Inflammatory macrophage treated with lipopolysaccharide for 1 hour (primary cell): ENCODE data around the gene SYNE1.

ENCODE experiments used
- DNase-seq, 2 donors: peaks; one replicate each; pipeline ENCODE4 v3.0.0-alpha.2; 2020 to 2022

SYNE1 gene

DNA sequence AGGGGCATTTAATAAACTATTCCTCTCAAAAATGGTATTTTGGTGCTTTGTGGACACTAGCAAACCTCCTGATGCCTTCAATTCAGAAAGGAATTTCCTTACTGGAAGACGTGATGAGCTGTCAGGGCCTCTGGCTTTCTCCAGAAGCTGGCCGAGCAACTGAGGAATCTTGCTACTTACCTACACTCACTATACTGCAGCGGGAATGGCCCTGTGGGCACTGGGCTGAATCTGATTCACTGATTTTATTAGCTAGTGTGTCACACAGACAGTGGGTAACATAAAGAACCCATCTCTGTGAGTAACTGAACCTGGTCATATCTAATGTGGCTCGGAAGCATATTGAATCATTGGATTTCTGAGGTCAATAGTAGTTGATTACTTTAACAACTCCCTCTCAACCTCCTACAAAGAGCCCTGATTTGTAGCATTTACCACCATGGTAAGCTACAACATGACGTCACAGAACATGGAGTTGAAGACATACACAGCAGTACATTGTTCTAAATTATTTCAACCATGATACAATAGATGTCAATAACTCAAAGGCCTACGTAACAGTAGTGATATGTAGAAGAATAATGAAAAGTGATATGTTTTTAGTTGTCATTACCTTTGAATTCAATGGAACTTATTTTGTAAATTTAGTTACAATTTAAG, 232.1 kb downstream of the SYNE1 start:
- DNase-seq, result no peak

DNA sequence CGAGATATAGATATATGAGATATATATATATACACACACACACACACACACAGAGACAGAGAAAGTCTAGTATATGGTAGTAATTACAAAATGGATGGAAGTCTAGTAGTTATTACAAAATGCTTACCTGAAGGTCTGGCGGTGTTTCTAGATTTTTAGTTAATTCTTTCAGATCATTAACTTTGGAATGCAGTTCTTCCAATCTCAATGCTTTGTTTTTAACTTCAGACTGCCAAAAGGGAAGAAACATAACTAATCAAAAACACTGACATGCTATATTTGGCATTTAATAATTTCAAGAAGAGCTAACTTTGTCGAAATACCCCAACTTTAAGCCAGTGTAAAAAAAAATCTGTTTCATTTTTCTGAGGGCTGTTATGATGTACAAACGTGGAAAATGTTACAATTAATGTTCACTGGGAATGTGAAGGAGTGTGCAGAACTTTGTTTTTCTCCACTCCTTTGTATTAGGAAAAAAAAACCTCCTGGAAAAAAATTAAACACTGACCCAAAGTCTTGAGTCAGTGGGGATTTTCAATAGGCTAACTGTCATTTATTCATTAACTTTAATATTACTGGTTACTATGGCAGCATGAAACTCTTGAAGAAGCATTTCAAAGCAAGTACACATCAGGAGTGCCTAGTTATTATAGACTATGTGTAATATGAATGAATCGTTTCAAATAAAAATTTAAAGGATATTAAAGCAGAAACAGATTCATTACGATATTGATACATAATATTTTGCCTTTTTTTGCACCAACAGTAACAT, 232.9 kb downstream of the SYNE1 start:
- DNase-seq, result no peak

DNA sequence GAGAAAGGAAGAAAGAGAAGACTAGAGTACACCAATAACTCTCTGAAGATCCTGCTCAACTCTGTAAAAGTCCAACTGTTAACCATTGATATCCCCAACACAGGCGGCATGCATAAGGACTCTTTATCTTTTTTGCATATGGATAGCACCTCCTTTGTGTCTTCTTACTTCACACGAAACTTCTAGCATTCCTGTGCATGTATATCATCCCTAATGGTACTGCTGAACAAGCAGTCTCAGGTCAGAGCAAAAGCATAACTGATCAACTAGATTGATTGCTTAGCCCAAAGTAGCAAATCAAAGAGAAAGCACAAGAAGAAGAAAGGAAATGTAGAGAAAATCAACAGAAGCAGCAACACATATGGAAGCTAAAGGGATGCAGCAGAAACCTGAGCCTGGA, 234.4 kb downstream of the SYNE1 start:
- no peak for DNase-seq

DNA sequence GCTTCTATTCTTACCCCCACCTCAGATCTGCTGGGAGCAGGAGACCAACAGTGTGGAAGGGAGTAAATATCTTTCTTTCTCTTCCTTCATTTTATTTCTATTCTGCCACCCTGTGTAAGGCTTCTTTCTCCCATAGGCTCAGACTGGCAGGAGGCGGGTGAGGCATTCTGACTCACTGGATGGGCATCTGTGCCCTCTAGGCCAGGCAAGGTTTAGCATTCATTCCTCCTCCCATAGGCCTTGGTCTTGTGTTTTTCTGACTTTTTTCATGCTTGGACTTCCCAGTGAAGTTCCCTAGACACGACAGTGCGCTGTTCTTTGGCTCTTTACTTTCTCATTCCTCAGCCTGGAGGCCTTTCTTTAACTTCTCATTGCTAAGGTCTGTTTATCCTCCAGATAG, 235.2 kb downstream of the SYNE1 start:
- no peak for DNase-seq

DNA sequence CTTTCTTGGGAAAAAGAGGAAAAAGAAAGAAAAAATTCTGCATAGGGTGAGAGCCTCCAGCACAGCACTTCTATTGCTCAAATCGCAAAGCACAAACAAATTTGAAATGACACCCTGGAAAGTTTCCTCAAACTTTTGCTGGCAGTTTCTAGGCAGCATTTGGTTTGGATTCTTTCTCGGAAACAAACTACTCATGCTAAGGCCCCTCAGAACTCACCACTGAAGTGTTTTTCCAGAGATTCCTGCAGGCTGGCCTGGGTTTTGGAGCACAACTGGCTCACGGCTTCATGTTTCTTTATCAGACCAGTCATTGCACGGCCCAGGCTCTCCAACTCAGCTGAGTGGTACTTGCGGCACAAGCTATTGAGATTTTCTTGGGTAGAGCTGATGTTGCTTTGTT, 237.8 kb downstream of the SYNE1 start:
- no peak for DNase-seq

DNA sequence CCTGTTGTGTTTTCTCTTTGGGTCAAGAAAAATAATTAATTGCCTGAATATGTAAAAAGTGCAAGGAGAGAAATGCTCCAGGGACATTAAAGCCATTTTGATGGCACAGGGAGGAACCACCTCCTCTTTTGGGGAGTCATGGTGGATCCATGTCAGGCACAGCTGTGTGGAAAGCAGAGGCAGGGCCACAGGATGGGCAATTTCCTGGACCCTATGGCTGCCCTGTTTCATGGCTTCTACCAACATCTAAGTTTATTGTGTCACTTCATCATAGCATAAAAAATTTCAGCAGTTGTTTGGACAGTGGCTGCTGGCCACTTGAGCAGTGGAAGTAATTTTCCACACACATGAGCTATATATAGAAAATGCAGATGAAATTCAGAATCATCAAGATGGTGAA, 238.2 kb downstream of the SYNE1 start:
- no peak for DNase-seq

DNA sequence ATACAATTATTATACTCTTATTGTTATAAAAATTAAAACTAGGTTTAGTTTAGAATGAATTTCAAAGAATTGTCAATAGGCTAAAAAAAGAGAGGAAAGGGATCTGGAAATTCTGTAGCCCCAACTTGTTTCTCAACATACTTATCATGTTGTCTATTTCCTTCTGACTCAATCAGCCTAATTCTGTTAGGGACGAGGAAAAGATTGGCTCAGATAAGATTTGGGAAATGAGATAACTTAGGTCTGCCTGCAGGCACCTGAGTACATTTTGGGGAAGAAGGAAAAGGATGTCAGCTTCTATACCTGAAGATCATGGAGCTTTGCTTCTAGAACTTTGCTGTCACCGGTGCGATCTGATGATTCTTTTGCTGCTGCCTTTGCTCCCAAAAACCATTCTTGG, 238.8 kb downstream of the SYNE1 start:
- no peak for DNase-seq

DNA sequence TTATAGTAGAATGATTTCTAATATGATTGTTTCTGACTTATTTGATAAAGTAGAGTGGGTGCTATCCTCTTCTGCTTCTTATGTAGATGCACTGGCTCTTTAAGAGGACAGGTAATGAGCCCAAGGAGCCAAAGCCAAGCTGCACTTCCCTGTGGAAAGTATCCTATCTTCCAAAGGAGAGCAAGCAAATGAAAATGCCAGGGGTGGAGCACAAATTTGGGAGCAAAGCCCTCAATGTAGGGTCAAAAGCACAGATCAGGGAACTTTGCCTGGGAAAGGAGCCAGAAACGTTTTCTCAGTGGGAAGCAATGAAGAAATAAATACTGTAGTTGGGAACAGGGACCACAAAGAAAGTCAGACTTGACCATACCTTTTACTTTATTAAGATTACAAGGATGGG, 242.9 kb downstream of the SYNE1 start:
- DNase-seq, result no peak

DNA sequence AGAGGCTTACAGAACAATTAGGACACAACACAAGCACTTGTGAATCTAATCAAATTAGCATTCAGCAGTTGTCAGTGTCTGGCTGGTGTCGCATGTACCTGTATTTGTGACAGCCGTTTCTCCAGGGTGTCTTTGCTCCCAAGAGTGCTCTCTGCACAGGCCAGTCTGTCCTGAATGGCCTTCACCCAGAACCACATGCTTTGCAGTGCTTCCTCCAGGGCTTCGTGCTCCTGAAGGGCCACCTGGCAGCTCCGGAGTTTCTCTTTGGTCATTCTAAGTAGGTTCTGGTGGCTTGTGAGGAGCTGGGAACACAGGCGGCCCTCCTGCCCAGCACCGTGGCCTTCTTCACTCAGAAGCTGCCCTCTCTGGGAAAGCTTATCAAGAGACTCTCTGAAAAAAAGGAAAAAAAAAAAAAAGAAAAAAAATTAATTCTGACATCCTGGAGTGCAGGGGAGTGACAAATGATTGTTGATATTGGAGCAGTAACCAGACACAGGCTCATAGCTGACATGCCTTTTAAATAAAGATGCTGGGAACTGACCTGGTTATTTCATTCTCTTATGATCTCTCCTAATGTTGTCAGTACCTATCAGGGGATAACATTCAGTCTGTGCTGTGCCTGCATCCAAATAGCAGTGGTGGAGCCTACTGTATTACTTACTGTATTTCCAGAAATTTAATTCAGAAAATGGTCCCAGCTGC, 245.8 kb downstream of the SYNE1 start:
- no peak for DNase-seq

DNA sequence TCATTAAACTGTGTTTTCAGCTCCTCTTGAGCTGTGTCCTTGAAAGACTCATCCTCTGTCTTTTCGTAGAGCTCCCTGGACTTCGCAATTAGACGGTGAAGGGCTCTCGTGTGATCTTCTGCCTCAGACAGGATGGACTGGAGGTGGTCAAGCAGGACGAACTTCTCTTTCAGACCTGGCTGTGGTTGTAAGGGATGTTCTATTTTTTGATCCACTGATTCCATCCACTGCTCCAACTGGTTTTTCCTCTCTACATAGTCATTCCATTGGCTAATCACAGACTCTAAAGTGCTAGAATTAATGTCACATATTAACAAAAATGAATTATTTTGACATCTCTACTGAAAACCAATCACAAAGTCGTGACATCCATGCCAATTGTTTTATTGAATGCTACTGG, 250.1 kb downstream of the SYNE1 start:
- DNase-seq, result no peak

DNA sequence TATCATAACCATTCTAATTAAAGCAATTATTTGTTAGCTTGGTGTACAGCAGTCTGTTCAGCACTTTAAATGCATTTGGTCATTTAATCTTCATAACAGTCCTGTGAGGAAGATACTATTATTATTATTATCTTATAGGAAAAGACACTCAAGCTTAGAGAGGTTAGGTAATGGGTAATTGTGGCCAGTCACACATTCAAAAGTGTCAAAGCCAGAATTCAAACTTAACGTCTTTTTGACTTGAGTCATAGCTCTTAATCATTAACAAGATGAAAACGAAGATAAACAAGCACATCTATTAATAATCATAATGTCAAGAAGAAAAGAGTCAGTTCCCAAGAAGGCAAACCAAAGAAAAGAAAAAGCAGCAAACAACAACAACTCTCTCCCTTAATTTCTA, 251.0 kb downstream of the SYNE1 start:
- DNase-seq, result no peak

DNA sequence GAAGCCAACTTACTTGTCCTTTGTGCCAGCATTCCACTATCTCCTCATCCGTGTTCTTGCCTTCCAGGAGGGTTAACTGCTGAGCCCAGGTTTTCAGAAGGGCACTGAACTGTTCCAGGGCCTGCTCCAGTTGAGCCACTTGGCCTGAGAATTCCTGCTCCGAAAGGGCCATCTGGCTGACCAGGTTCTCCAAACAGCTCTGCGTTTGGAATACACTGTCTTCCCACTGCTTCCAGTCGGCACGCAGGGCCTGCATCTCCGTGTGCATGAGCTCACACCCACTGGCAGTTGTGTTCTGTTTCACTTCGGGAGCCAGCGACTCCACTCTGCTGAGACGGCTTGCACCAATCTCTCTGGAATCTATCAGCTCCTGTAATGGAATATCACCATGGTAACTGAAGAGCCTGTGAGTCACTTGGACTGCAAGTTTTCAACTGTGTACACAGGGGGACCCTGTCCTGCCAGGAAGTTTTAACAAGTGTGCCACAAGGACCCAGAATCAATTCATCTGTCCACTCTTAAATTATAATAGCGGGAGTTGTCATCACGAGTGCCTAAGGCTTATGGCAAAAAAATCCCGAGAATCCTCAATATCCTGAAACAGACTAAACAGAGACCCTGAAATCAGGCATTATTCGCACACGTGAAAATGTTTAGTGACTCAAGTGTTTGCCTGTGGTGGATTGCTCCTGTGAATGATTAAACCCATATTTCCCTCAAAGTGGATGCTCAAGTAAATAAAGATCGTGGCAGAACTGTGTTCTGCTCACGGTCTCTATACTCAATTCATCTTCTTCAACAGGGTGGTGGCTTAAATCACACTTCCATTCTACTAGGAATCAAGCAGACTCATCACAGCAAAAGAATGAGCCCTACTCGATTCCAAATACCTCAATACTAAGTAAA, 255.9 kb downstream of the SYNE1 start:
- DNase-seq, result no peak

DNA sequence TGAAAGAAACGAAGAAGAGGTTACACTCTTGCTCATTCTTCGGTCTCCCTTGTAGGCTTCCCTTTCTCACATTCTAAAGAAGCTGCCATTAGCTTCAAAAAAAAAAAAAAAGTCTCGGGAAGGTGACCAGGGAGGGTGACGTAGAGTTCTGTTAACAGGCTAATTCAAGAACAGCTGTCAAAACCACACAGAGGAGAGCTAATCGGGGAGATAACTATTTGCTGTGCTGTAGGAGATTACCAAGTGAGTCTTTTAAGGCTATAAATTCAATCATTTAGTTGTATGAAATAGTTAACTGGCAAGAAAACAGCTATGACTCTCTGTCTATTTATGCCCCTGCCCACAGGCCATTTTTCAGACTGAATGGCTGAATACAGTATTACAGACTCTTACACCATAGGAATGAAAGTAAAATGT, 256.8 kb downstream of the SYNE1 start:
- no peak for DNase-seq

DNA sequence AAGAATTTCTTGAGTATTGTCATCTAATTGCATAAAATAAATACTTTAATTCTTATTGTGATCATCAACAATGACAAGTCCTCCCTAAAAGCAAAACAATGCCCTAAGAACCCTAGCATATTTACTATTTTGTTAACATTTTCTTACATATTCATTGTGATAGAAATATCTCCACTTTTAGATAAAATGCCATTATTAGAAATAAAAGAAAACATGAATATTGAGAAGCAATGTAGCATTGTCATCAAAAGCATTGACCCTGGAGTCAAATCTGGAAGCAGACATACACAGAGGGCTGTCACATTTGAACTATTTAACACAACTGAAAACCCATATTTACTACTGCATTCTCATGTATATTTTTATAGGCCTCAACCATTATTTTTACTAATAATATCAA, 257.7 kb downstream of the SYNE1 start:
- no peak for DNase-seq

DNA sequence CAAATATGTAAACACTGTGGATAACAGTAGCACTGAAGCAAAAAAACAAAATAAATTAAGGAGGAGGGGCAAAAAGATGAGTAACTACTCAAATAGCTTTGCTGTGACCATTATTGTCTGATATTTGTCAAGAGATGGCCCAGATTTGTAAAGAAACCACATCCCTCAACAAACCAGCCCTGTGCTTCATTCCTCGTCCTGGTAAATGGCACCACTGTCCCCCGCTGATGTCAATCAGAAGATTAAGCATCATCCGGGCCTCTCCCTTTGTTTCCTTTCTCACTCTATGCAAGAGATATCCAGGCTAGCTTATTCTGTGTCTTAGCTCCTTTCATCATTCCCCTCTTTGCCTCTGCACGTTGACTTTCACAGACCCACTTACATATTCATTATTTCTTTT, 259.0 kb downstream of the SYNE1 start:
- DNase-seq, result no peak

DNA sequence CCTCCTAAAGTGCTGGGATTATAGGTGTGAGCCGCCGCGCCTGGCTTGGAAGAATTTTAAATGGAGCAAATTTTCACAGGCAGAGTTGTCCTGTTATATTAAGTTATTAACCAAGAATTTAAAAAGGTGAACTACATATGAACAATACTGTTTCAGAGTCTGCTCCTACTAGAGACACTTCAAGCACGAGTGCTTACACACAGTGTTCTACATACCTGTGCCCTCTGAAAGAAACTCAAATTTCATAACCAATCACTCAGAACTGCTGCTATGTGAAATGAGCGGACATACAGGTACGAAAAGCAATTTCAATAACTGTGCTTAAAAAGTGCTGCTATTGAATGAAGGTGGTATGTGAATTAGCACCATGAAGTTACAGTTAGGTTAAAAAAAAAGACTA, 262.0 kb downstream of the SYNE1 start:
- DNase-seq, result no peak

DNA sequence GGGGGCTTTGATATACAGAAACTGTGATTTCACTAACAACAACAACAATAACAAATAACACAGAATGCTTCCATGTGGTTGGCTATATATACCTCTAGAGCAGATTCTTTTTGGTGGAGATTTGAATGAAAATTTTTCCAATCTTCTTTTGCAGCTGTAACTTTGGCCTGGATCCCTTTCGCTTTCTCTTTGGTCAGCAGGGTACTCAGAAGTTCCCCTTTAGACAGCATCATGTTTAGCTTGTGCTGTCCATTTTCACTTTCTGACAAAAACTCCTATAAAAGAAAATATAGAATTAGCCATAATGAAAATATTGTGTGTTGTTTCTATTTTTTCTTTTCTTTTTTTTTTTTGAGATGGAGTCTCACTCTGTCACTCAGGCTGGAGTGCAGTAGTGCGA, 264.2 kb downstream of the SYNE1 start:
- DNase-seq, result no peak

DNA sequence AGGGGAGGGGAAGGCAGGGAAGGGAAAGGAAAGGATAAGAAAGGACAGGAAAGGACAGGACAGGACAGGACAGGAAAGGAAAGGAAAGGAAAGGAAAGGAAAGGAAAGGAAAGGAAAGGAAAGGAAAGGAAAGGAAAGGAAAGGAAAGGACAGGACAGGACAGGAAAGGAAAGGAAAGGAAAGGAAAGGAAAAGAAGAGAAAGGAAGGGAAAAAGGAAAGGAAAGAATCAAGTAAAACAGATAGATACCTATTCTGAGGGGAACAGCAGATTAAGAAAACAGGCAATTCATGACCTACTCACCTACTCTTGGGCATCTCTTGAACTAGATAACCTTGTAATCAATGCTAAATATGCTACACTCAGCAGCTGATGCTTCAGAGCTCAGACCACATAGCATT, 265.4 kb downstream of the SYNE1 start:
- no peak for DNase-seq

DNA sequence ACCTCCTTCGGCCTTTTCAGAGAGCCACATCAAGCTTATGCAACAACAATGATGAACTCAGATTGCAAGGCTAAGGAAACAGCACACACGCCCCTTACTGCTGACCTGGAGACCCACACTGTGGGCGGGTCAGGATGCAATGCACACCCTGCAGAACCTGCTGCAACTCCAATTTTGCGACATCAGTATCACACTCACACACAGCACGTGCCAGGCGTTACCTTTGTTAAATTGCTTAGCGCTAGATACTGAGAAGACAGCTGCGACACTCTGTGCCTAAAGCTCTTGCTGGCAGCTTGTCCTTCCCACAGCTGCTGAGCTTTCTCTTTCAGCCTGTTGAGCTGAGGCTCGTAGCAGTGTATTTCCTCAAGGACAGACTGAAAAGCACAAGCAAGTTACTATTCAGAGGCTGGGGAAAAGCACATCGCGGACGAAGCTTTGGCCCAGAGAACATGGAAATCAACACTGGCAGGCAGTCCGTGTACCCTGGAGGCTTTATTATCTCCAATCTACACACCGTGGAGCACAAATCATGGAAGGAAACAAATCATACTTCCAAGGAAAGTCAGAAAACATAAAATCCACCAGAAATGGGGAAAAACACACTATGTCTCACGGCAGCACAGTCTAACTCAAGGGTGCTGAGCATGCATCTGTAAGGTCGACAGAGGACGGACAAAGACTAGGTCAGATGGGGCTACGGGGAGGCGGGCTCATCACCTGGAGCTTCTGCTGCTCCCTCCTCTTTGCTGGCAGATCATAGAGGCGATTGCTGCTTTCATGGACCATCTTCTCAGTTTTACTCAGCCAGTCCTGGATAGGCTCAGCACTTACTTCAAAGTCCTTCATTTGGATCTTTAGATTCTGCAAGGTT, 268.2 kb downstream of the SYNE1 start:
- no peak for DNase-seq

DNA sequence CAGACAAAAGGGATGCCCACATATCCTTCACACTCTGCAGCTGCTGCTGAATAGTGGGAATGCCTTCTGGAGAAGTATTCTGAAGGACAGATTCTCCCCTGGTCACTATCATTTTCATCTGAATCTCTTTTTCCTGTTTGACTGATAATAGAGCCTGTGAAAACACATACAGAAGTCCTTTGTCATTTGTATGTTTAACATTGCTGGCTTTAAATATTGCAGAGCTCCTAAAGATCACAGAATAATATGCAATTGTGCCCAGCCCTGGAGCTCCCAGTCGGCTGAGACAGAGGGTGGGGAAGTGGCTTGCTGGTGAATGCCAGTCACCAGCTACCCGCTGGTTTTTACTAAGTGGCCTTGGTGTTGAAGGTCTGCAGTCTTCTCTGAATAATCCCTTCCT, 272.3 kb downstream of the SYNE1 start:
- DNase-seq, result no peak

DNA sequence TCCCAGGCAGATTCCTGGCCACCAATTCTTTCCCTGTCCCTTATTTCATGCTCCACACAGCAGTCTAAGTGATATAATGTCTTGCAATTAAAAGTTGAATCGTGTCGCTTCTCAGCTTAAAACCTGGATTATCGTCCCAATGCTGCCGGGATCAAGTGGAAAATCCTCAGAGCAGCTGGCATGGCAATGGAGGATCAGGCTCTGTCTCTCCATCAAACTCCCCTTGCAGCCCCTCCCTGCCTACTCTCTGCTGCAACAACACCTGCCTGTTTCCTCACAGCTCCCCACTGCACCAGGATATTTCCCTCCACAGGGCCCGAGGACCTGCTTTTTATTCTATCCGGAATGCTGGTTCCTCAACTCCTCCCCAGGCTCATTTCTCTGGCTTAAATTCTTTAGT, 277.1 kb downstream of the SYNE1 start:
- no peak for DNase-seq

DNA sequence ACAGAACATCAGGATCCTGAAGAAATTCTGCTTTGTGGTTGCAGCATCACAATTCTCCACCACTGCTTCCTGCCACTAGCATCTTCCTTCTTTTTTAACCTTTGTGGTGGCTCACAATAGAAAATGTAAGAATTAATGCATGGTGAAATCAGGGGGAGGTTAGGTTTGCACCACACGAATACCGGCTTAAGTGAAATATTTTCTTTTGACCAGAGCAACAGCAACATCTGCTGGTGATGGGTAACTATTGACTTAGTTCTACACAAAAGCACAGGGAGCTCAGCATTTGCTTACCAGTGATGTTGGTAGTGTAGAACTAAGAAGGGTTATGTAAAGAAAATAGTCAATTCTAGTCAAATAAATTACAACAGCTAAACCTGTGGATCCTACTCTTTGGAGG, 280.5 kb downstream of the SYNE1 start:
- peak; percentile 61 to 73 for DNase-seq
